Thoracic aorta (tissue), 2 donors: ENCODE results near the gene FAM13C. TPM values are rescaled to one million over a fixed set of nuclear protein-coding genes. Genes with fewer than 3 reads are reported as not detected.

Source experiments
- ATAC-seq: fragments of 150-250 bp; one replicate; pipeline ENCODE4 v1.8.0; 2017; ENCODE audit warnings: low read depth; ENCODE audit not compliant: insufficient number of reproducible peaks, low FRiP score
- DNase-seq: peaks from one replicate; pipeline ENCODE4 v3.0.0-alpha.2; 2020; ENCODE audit warnings: low spot score
- H3K27ac ChIP-seq, 2 donors: fragments of 200-600 bp; sonication (generic); 1 replicate in 1 of 2; 2 replicates in 1 of 2; pipeline ENCODE4 v1.5.1; 2016; ENCODE audit warnings: mild to moderate bottlenecking in 2 of 2, moderate library complexity in 2 of 2
- H3K27me3 ChIP-seq: fragments of 200-600 bp; sonication (generic); replicated peaks from 2 replicates; pipeline ENCODE4 v1.6.0; 2016; ENCODE audit warnings: mild to moderate bottlenecking; ENCODE audit not compliant: insufficient read depth
- H3K36me3 ChIP-seq: fragments of 200-600 bp; sonication (generic); one replicate; pipeline ENCODE4 v1.5.1; 2016
- H3K4me1 ChIP-seq, 2 donors: fragments of 200-600 bp; sonication (generic); 1 replicate in 1 of 2; 2 replicates in 1 of 2; pipeline versions ENCODE4 v1.5.1 to v1.6.0; 2016; ENCODE audit warnings: low read depth in 2 of 2, mild to moderate bottlenecking in 1 of 2; ENCODE audit not compliant: control insufficient read depth in 1 of 2
- H3K4me3 ChIP-seq: fragments of 200-600 bp; sonication (generic); 2 replicates; pipeline ENCODE4 v1.5.1; 2016; ENCODE audit warnings: mild to moderate bottlenecking
- H3K9me3 ChIP-seq: fragments of 200-600 bp; sonication (generic); 2 replicates; pipeline ENCODE4 v1.5.1; 2016
- CTCF ChIP-seq: fragments of 200-600 bp; sonication (generic); IDR thresholded peaks from one replicate; pipeline ENCODE4 v1.5.1; 2019; ENCODE audit warnings: antibody characterized with exemption
- total RNA-seq, 2 donors: library from RNA; depleted of rRNA; stranded (reverse); fragments of >200 nt; gene quantifications; one replicate each; pipeline versions ENCODE4 v1.1.0 to v1.2.3, GENCODE V29; 2016

Gene FAM13C
- total RNA-seq, 2 donors from 2014 or later: 20.4 to 30.9 TPM

GRCh38 chr10:59276919-59277318, 85.4 kb downstream of the FAM13C start:
- no peaks in the 10 kb centered on the region for H3K9me3 ChIP-seq
- H3K27me3 ChIP-seq: no peaks in the 10 kb centered on the region
- no peaks in the 10 kb centered on the region for H3K36me3 ChIP-seq
- no peak for TF ChIP-seq CTCF
- ATAC-seq (no peak), DNase-seq (no peak)
- H3K27ac ChIP-seq: no peak overlapping the region
- H3K4me3 ChIP-seq: no peak overlapping the region
- H3K4me1 ChIP-seq: peaks cover 5 to 20% of the 10 kb centered on the region in 2 donors

- no peaks in the 10 kb centered on the region for H3K36me3 ChIP-seq
- H3K27me3 ChIP-seq: no peaks in the 10 kb centered on the region
- H3K9me3 ChIP-seq: no peaks in the 10 kb centered on the region
- peaks cover 5 to 28% of the 10 kb centered on the region in 2 donors for H3K4me1 ChIP-seq
- no peak overlapping the region for H3K4me3 ChIP-seq
- H3K27ac ChIP-seq: no peak overlapping the region
- DNase-seq: no peak
- TF ChIP-seq CTCF: no peak
- ATAC-seq: no peak
Observed at GRCh38 chr10:59276133-59276532, 86.2 kb downstream of the FAM13C start.

DNA sequence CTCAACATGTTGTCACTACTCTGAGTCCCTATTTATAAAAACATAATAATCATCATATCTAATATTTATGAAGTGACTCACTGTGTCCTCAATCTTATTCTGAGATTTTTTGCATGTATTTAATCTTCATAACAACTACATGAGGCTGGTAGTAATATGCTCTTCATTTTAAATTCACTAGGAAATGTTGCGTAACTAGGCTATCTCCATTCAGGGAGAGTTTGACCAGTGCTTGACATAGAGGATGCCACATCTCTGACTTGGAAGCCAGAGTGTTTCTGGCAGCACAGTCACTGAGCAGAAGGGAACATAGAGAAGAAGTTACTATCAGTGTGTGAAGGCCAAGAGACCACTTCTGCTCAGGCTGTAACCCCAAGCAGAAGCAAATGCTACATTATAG, 88.9 kb downstream of the FAM13C start:
- Histone ChIP-seq H3K36me3 (peaks cover 5% of the 10 kb centered on the region), H3K4me1 (peaks cover 5 to 20% of the 10 kb centered on the region in 2 donors), H3K4me3 (no peak overlapping the region), H3K27ac (no peak overlapping the region), H3K27me3 (no peaks in the 10 kb centered on the region), H3K9me3 (no peaks in the 10 kb centered on the region)
- DNase-seq (no peak), ATAC-seq (no peak)
- TF ChIP-seq CTCF: no peak

GRCh38 chr10:59272061-59272460, 90.3 kb downstream of the FAM13C start:
- Histone ChIP-seq H3K4me1 (peaks cover 5 to 20% of the 10 kb centered on the region in 2 donors), H3K27me3 (no peaks in the 10 kb centered on the region), H3K4me3 (no peak overlapping the region), H3K27ac (no peak overlapping the region), H3K9me3 (no peaks in the 10 kb centered on the region), H3K36me3 (peaks cover 7% of the 10 kb centered on the region)
- ATAC-seq: no peak
- no peak for DNase-seq
- no peak for TF ChIP-seq CTCF

DNA sequence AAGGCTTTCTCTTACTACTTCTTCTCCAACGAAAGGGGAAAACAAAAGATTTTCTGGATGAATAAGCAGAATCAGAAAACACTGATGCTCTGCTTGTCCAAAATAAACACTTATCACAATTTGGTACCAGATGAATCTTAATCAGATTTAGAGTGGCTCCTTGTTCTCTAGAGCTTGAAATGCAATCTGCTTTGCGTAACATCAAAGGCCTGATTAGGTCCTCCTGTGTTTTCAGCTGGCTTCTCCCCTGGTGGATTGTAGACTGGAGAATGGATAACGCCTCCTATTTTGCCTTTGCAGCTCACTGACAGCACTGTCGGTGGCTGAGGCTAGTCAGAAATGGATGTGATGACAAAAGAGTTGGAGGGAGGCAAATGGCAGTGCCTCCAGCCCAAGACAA, 91.2 kb downstream of the FAM13C start:
- no peak for TF ChIP-seq CTCF
- H3K4me1 ChIP-seq: peaks cover 5 to 20% of the 10 kb centered on the region in 2 donors
- H3K9me3 ChIP-seq: no peaks in the 10 kb centered on the region
- ATAC-seq: no peak
- DNase-seq: no peak
- no peak overlapping the region for H3K4me3 ChIP-seq
- no peak overlapping the region for H3K27ac ChIP-seq
- peaks cover 7% of the 10 kb centered on the region for H3K36me3 ChIP-seq
- H3K27me3 ChIP-seq: no peaks in the 10 kb centered on the region
